ENCODE measurements around the gene SCGB1C2. TPM values are rescaled to one million over a fixed set of nuclear protein-coding genes. Genes with fewer than 3 reads are reported as not detected.
A peak's percentile ranks its signal among the peaks of the same experiment; 100 is the strongest.

The SCGB1C2 gene
- total and polyA plus RNA-seq, 10 donors, result not detected

DNA sequence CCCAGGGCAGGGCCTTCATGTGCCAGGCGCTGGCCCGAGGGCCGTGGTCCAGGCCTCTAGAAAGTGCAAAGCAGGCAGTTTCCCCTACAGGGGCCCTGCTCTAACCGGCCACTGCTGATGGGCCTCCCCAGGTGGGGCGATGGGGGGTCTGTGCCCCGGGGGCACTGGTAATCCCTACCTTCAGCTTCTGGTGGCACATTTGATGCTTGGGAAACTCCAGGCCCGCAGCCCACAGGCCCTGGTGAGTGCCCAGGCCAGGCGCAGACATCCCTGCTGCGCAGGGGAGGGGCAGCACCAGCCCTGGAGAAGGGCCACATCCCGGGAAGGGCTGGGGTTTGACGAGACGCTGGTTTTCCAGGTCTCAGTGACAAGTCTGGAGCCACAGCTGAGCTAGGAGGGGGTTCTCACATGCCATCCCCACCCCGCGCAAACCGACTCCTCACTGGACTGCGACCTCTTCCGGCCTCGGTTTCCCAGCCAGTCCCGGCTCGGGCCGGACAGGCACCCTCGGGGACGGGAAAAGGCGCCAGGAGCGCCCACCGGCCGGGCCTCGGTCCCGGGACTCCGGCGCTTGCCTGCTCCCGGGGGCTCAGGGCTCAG is 42.5 kb downstream of the SCGB1C2 start:
- Histone ChIP-seq H3K9me3 (no peaks in the 10 kb centered on the region), H3K4me3 (peak overlapping the region; percentile 35 to 63 (median 43)), H3K27me3 (replicated peaks in 1 of 7) (peaks cover 0 to 67% (median 23%) of the 10 kb centered on the region in 7 donors), H3K36me3 (no peaks in the 10 kb centered on the region), H3K4me1 (peaks cover 0 to 54% (median 33%) of the 10 kb centered on the region in 6 donors), H3K27ac (peak overlapping the region in 4 of 8 donors; percentile 41 to 76 (median 64))
- no peak for DNase-seq
- 10 to 51% (median 27%) methylated on average over 15 to 32 of the region's 32 CpGs for WGBS, 5 donors
- TF ChIP-seq POLR2A (IDR thresholded peaks at IDR 0.05), result no peak
- TF ChIP-seq, protein P1, sequence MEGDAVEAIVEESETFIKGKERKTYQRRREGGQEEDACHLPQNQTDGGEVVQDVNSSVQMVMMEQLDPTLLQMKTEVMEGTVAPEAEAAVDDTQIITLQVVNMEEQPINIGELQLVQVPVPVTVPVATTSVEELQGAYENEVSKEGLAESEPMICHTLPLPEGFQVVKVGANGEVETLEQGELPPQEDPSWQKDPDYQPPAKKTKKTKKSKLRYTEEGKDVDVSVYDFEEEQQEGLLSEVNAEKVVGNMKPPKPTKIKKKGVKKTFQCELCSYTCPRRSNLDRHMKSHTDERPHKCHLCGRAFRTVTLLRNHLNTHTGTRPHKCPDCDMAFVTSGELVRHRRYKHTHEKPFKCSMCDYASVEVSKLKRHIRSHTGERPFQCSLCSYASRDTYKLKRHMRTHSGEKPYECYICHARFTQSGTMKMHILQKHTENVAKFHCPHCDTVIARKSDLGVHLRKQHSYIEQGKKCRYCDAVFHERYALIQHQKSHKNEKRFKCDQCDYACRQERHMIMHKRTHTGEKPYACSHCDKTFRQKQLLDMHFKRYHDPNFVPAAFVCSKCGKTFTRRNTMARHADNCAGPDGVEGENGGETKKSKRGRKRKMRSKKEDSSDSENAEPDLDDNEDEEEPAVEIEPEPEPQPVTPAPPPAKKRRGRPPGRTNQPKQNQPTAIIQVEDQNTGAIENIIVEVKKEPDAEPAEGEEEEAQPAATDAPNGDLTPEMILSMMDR (IDR thresholded peaks at IDR 0.05 in 8 of 11, conservative IDR thresholded peaks at IDR 0.05 in 3 of 11), result no peak
- no peak for TF ChIP-seq POLR2AphosphoS5 (IDR thresholded peaks at IDR 0.05)
- intact Hi-C loops (cut with DNase I; ENCODE audit: low total_unique reads), result no loop called here

DNA sequence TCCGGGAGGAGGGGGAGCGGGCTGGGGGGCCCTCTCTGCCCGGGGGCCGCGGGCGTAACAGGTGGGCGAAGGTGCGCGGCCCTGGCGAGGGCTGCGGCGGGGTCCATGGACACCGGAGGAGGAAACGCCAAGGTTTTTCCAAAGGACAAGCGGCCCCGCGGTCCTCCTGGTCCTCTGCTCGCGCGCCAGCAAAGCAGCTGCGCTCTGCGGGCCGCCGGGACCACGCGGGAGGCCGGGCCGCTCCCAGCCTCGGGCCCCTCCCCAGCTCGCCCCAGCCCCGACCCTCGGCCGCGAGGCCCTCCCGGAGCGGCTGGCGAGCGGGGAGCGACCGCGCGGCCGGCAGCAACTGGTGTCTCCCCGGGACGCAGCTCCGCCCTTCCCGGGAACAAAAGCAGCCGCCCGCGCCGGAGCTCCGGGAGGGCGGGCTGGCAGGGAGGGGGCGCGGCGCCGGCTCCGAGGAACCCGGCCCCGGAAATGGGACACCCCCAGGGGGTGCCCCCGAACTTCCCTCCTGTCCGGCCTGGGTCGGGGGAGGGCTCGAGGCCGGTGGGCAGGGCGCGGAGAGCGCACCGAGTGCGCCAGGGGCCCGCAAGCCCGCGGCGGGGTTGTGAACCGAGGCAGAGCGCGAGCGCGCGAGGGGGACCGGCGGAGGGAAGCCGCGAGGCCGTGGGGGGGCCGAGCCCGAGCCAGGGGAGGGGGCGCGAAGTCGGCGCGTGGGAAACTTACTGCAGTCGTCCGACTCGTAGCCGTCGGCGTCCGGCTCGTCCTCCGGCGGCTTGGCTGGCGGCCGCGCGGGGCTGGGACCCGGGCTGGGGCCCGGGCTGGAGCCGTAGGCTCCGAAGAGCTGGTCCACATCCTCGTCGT is 43.2 kb downstream of the SCGB1C2 start:
- Histone ChIP-seq H3K4me1 (peaks cover 0 to 58% (median 33%) of the 10 kb centered on the region in 6 donors), H3K27me3 (replicated peaks in 1 of 7) (peaks cover 0 to 67% (median 23%) of the 10 kb centered on the region in 7 donors), H3K4me3 (peak overlapping the region; percentile 35 to 63 (median 43)), H3K36me3 (no peaks in the 10 kb centered on the region), H3K27ac (peak overlapping the region; percentile 29 to 76 (median 42)), H3K9me3 (no peaks in the 10 kb centered on the region)
- intact Hi-C loops (cut with DNase I; ENCODE audit: low total_unique reads), result no loop called here
- WGBS, 5 donors, result 2 to 4% (median 3%) methylated on average over 67 to 112 of the region's 112 CpGs
- no peak for DNase-seq
- TF ChIP-seq POLR2AphosphoS5 (IDR thresholded peaks at IDR 0.05), result peak in 1 of 3 donors; percentile 9
- TF ChIP-seq, protein P1 (IDR thresholded peaks at IDR 0.05 in 8 of 11, conservative IDR thresholded peaks at IDR 0.05 in 3 of 11), result no peak

- TF ChIP-seq, protein P1 (IDR thresholded peaks at IDR 0.05 in 8 of 11, conservative IDR thresholded peaks at IDR 0.05 in 3 of 11), result peak in 1 of 11 experiments; percentile 15
- no peak for TF ChIP-seq POLR2A (IDR thresholded peaks at IDR 0.05)
- TF ChIP-seq POLR2AphosphoS5 (IDR thresholded peaks at IDR 0.05), result peak in 1 of 3 donors; percentile 41
- H3K9me3 ChIP-seq, result no peaks in the 10 kb centered on the region
- DNase-seq, result peak; percentile 89
- peak within 1 kb of the TSS; percentile 35 to 63 (median 43) for H3K4me3 ChIP-seq
- no peaks in the 10 kb centered on the region for H3K36me3 ChIP-seq
- peak within 1 kb of the TSS; percentile 29 to 76 (median 42) for H3K27ac ChIP-seq
- peaks cover 0 to 63% (median 33%) of the 10 kb centered on the region in 6 donors for H3K4me1 ChIP-seq
- intact Hi-C loops (cut with DNase I; ENCODE audit: low total_unique reads), result no loop called here
- H3K27me3 ChIP-seq (replicated peaks in 1 of 7), result peaks cover 0 to 67% (median 23%) of the 10 kb centered on the region in 7 donors
- 1 to 5% (median 5%) methylated on average over 16 to 120 of the region's 120 CpGs for WGBS, 5 donors
Measured at GRCh38 chr17:181245-182049, 44.1 kb downstream of the SCGB1C2 start, which contains the start of gene DOC2B. DOC2B (minus strand) TSS chr17:181650; CDS start chr17:181479, 171 bp downstream.
